Bronchial smooth muscle cell (primary cell): ENCODE data around the gene IARS2. TPM values are rescaled to one million over a fixed set of nuclear protein-coding genes. Genes with fewer than 3 reads are reported as not detected.

ENCODE experiments used
- total RNA-seq: library from RNA; depleted of rRNA; stranded (reverse); fragments of >200 nt; gene quantifications from 2 replicates; pipeline ENCODE4 v1.2.1, GENCODE V29; 2014

The IARS2 gene
- 55.3 and 103 TPM in 2 replicates for total RNA-seq

GRCh38 chr1:220094016-220094911 lies at the start of gene IARS2:
Gene IARS2, plus strand, starts transcription at chr1:220094132. Its CDS starts 85 bp downstream, at chr1:220094217.

DNA sequence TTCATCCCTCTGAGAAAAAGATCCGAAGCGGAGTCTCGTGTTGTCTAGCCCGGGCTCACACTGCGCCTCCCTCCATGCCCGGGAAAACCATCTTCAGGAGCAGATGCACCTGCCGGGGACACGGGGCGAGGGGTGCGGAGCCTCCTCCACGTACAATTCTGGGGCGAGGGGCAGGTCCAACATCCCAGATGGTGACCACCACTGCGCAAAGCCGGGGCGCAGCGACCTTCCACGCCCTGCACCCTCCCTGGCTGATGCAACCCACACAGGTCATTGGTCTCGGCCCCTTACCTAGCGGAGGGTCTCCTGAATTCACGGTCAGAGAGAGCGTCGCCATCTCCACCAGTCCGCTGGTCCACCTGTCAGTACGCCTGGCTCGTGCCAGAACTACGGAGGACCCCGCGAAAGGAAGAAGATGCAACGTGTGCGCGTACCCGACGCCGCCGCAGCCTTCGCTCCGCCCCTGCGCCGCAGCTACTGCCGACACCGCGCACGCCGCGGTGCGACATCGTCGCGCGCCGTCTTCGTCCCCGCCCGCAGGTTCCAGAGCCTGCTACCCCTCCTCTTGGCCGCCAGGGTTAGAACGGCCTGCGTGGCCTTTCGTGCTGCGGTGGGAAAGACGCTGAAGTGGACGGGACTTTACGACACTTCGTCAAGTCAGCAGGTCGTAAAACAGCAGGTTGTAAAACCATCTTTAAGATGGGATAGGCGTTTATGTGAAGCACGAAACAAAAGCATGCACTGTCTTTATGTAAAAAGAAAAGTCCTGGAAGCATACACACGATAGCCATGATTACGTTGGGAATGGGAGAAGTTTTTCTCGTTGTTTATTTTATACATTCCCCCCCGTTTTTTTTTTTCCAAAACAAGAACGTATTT lies 47.6 kb upstream of the IARS2 start, which contains the start of gene EPRS1:
Gene EPRS1 (minus strand): TSS at position 454 of the 879 bp plus-strand sequence. CDS start 117 bp downstream, at position 337.

GRCh38 chr1:220089650-220090556 lies 4.0 kb upstream of the IARS2 start, which contains the start of gene BPNT1:
Gene BPNT1, minus strand, starts transcription at chr1:220089788. Its CDS starts 9,942 bp downstream, at chr1:220079846.

Other genes with a start within 250 kb of the IARS2 start
- gene SLC30A10, start 165.6 kb upstream of the IARS2 start, total RNA-seq = 0.32 TPM in 1 of 2 replicates, not detected in the other
- 76.8 and 116 TPM in 2 replicates for gene EPRS1, start 47.6 kb upstream of the IARS2 start, total RNA-seq
- gene BPNT1, start 4.3 kb upstream of the IARS2 start, total RNA-seq = 18.0 and 19.3 TPM in 2 replicates
- 29.0 and 33.0 TPM in 2 replicates for gene RAB3GAP2, start 178.3 kb downstream of the IARS2 start, total RNA-seq